ENCODE measurements around the gene WRNIP1.

- TF ChIP-seq CTCF (IDR thresholded peaks at IDR 0.05 in 2 of 3, conservative IDR thresholded peaks at IDR 0.05 in 1 of 3; ENCODE audit: insufficient read depth in 2 of 3, low read depth in 1 of 3, low read length in 3 of 3) (no peak), ZNF282 (CRISPR knock-in tag; IDR thresholded peaks at IDR 0.05) (no peak), SP1 (CRISPR knock-in tag; IDR thresholded peaks at IDR 0.05) (no peak), ZNF274 (IDR thresholded peaks at IDR 0.05; ENCODE audit: borderline replicate concordance, low read depth, low read length) (no peak), DNMT1 (IDR thresholded peaks at IDR 0.05) (no peak), SRSF7 (optimal IDR thresholded peaks at IDR 0.05; ENCODE audit: low read depth, low read length) (no peak), GTF2F1 (IDR thresholded peaks at IDR 0.05; ENCODE audit: low read depth, low read length) (no peak), MEF2A (IDR thresholded peaks at IDR 0.05; ENCODE audit: control insufficient read depth, low read depth, low read length) (no peak)
Observed at GRCh38 chr6:2782356-2782708, 17.1 kb downstream of the WRNIP1 start.
